ENCODE results near the gene SLC25A12. TPM values are rescaled to one million over a fixed set of nuclear protein-coding genes. Genes with fewer than 3 reads are reported as not detected.

The SLC25A12 gene
- total RNA-seq, 3 donors from 2014 or later, result 22.5 to 27.6 (median 26.3) TPM

DNA sequence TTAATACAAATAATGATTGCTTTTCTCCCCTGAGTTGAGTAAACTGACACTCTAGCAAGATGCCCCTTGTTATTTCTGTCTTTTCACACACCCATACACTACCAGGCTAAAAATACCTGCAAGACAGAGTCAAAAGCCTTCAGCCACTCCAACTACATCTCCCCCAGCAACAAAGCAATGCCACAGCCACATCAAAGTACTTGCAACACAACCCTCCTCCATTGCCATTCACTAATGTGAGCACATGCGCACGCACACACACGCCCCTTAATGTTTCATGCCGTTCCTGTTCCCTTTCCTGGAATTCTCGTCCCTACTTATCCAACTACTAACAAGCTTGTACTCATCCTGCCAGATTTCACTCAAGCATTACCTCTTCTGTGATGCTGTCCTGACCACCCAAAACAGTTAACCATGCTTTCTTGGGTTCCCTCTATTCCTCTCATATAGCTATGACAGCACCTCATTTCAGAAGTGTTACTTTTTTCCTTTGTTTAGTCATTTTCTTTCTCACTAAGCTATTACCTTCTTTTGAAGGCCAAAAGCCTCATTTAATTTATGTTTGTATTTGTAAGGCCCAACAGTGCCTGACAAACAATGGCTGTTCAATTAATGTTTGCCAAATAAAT lies 29.6 kb downstream of the SLC25A12 start:
- Mint-ChIP-seq H3K27me3 (ENCODE audit: low read depth) (no peaks in the 10 kb centered on the region), H3K4me1 (ENCODE audit: low read depth) (peaks cover 4% of the 10 kb centered on the region), H3K9me3 (no peaks in the 10 kb centered on the region), H3K36me3 (ENCODE audit: insufficient read depth) (peaks cover 9% of the 10 kb centered on the region), H3K4me3 (no peak overlapping the region)
- DNase-seq, result no peak
- peak in 1 of 2 donors; percentile 41 for ATAC-seq

DNA sequence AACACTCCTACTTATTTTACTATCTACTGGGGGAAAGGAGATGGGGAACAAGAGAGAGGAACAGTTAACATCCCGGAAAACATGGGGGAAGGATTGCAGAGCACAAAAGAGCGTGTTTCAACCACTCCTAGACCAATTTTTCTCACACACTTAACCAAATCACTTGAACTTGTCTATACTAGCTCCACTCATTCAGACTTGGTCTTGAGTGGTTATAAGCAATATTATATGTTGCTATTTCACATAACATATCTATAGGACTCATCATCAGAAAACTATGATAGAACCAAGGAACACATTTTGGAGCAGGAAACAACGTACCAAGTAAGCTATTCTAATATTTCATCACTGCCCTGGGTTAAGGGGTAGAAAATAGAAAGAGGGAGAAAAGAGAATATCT lies 31.5 kb downstream of the SLC25A12 start:
- peaks cover 4% of the 10 kb centered on the region for H3K4me1 Mint-ChIP-seq (ENCODE audit: low read depth)

DNA sequence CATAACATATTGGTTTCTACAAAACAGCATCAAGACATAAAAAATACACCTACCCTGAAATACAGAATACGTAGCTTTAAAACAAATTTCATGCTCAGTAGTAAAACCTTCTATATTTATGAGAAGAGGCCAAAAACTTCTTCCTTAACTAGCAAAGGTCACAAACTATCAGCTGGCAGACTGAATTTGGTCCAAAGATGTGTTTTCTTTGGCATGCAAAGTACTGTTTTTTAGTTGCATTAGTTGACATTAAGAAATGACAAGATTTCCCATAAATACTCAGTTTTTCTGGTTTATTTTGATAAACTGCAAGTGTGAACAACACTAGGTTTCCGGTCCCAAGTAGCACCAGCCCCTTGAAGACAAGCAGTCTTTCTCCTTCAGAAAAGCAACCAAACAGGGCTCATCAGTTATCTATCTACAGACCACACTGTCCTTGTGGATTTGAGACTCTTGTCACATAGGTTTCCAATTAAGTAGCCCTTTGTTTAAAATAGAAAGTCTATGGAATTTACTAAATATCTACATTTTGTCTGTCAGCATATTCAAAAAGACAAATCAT lies 35.6 kb downstream of the SLC25A12 start:
- DNase-seq (no peak), ATAC-seq (no peak)
- no peaks in the 10 kb centered on the region for H3K27me3 Mint-ChIP-seq (ENCODE audit: low read depth)
- H3K4me3 Mint-ChIP-seq, result no peak overlapping the region
- H3K4me1 Mint-ChIP-seq (ENCODE audit: low read depth), result no peaks in the 10 kb centered on the region
- no peaks in the 10 kb centered on the region for H3K9me3 Mint-ChIP-seq
- peaks cover 25% of the 10 kb centered on the region for H3K36me3 Mint-ChIP-seq (ENCODE audit: insufficient read depth)

More for the DNA sequence above, 31.5 kb downstream of the SLC25A12 start:
- H3K36me3 Mint-ChIP-seq (ENCODE audit: insufficient read depth), result peaks cover 10% of the 10 kb centered on the region
- no peaks in the 10 kb centered on the region for H3K27me3 Mint-ChIP-seq (ENCODE audit: low read depth)
- ATAC-seq (no peak), DNase-seq (no peak)
- no peaks in the 10 kb centered on the region for H3K9me3 Mint-ChIP-seq
- no peak overlapping the region for H3K4me3 Mint-ChIP-seq

DNA sequence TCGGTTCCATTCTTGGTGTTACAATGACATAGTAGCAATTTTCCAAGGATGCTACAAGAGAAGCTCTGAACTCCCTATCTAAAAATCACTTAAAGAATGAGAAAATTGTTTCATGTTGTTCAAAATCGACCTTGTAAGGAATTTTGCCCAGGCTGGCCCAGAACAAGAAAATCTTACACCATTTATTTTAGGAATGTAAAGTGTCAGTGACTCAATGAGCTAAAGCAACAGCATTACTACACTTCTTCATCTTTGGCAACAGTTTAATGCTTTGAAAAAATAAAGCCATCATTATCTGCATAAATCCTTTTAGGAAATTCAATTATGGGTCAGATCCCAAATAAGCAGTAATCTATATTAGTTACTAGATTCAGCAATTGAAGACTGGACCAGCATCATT lies 38.6 kb downstream of the SLC25A12 start:
- DNase-seq (no peak), ATAC-seq (no peak)
- H3K4me3 Mint-ChIP-seq, result no peak overlapping the region
- H3K9me3 Mint-ChIP-seq, result no peaks in the 10 kb centered on the region
- no peaks in the 10 kb centered on the region for H3K27me3 Mint-ChIP-seq (ENCODE audit: low read depth)
- H3K36me3 Mint-ChIP-seq (ENCODE audit: insufficient read depth), result peaks cover 24% of the 10 kb centered on the region
- no peaks in the 10 kb centered on the region for H3K4me1 Mint-ChIP-seq (ENCODE audit: low read depth)

DNA sequence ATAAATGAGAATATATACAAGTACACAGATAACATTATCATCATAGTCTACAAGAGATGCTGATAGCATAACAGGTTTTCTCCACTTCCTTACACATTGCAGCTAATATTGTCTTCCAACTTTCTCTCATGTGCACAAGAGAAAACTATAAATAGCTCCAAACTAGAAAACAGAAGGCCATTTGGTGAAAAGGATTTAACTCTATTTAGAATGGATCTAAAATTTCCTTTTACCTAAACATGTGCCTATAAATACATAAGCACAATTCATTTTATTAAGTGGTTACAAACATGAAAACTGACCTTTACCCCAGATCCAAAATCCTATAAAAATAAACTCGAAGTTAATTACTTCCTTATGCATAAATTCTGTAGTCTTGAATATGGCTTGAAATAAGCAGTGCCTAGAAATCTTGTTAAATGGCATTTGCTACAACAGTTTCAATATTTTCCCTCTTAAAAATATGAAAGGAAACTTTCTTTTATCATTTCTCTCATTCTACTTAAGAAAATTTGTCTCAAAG lies 41.6 kb downstream of the SLC25A12 start:
- Mint-ChIP-seq H3K4me3 (no peak overlapping the region), H3K9me3 (no peaks in the 10 kb centered on the region), H3K36me3 (ENCODE audit: insufficient read depth) (peaks cover 25% of the 10 kb centered on the region), H3K27me3 (ENCODE audit: low read depth) (no peaks in the 10 kb centered on the region), H3K4me1 (ENCODE audit: low read depth) (no peaks in the 10 kb centered on the region)
- ATAC-seq (no peak), DNase-seq (no peak)

DNA sequence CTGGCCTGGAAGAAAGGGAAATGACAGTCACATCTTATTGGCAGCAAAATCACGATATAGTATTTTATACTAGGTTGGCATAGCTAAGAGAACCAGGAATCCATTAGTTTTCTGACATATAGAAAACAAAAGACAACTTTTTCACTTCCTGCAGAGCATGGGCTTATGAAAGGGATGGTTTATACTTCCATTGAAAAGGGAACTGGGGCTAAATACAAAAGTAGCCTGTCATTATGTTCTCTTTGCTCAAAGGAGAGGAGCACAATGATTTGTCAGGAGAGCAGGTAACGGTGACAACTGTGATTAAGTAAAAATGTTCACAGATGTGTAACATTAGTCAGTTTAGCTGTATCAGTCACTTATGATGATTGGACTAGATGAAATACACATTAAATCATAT lies 46.4 kb downstream of the SLC25A12 start:
- H3K36me3 Mint-ChIP-seq (ENCODE audit: insufficient read depth), result peaks cover 9% of the 10 kb centered on the region
- no peak for ATAC-seq
- DNase-seq, result no peak
- no peak overlapping the region for H3K4me3 Mint-ChIP-seq
- H3K27me3 Mint-ChIP-seq (ENCODE audit: low read depth), result no peaks in the 10 kb centered on the region
- H3K9me3 Mint-ChIP-seq, result no peaks in the 10 kb centered on the region
- no peaks in the 10 kb centered on the region for H3K4me1 Mint-ChIP-seq (ENCODE audit: low read depth)

DNA sequence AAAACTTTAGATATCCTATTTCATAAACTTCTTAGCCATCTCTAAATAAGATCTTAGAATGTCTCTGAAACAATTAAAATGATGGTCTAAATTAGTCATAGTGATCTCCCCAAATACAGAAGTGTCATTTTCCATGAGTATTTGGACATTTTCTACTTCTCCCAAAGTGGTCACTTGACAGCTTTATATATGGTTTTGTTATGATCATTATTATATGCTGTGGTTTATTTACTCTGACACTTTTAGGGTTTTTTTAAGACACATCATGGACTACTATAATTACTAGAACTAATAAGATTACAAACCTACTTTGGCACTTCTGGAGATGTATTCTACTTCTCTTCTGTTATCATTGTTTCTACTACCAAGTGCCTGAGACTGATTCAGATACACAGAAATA lies 47.1 kb downstream of the SLC25A12 start:
- no peak overlapping the region for H3K4me3 Mint-ChIP-seq
- peaks cover 6% of the 10 kb centered on the region for H3K36me3 Mint-ChIP-seq (ENCODE audit: insufficient read depth)
- no peaks in the 10 kb centered on the region for H3K27me3 Mint-ChIP-seq (ENCODE audit: low read depth)
- DNase-seq, result no peak
- H3K9me3 Mint-ChIP-seq, result no peaks in the 10 kb centered on the region
- no peak for ATAC-seq
- no peaks in the 10 kb centered on the region for H3K4me1 Mint-ChIP-seq (ENCODE audit: low read depth)

DNA sequence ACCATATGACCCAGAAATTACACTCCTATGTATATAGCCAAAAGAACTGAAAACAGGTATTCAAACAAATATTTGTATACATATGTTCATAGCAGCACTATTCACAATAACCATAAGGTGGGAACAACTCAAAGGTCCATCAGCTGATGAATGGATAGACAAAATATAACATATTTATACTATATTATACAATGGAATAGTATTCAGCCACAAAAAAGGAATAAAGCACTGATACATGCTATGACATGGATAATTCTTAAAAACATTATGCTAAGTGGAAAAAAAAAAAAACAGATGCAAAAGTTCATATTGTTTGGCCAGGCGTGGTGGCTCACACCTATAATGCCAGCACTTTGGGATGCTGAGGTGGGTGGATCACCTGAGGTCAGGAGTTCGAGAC lies 52.0 kb downstream of the SLC25A12 start:
- H3K36me3 Mint-ChIP-seq (ENCODE audit: insufficient read depth), result peaks cover 29% of the 10 kb centered on the region
- no peaks in the 10 kb centered on the region for H3K27me3 Mint-ChIP-seq (ENCODE audit: low read depth)
- ATAC-seq (no peak), DNase-seq (no peak)
- H3K4me1 Mint-ChIP-seq (ENCODE audit: low read depth), result no peaks in the 10 kb centered on the region
- no peaks in the 10 kb centered on the region for H3K9me3 Mint-ChIP-seq
- no peak overlapping the region for H3K4me3 Mint-ChIP-seq

DNA sequence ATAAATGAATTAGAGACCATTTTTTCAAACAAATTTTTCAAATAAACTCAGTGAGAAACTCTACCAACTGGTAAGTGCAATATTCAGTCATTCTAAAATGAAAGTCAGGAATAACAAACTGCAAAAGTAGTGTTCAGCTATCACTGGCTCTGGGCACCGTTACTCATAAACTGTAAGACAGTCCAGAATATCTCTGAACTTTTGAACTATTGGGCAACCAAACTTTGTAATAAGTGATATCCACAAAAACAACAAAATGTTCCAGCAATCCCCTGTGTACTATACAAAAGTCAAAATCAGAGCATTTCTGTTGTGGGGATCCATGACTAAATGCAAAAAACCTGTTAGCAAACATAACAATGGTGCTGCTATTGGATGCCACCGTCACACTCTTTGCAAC lies 56.3 kb downstream of the SLC25A12 start:
- peaks cover 59% of the 10 kb centered on the region for H3K36me3 Mint-ChIP-seq (ENCODE audit: insufficient read depth)
- ATAC-seq, result no peak
- no peak for DNase-seq
- H3K4me1 Mint-ChIP-seq (ENCODE audit: low read depth), result no peaks in the 10 kb centered on the region
- H3K27me3 Mint-ChIP-seq (ENCODE audit: low read depth), result no peaks in the 10 kb centered on the region
- H3K4me3 Mint-ChIP-seq, result no peak overlapping the region
- H3K9me3 Mint-ChIP-seq, result no peaks in the 10 kb centered on the region

DNA sequence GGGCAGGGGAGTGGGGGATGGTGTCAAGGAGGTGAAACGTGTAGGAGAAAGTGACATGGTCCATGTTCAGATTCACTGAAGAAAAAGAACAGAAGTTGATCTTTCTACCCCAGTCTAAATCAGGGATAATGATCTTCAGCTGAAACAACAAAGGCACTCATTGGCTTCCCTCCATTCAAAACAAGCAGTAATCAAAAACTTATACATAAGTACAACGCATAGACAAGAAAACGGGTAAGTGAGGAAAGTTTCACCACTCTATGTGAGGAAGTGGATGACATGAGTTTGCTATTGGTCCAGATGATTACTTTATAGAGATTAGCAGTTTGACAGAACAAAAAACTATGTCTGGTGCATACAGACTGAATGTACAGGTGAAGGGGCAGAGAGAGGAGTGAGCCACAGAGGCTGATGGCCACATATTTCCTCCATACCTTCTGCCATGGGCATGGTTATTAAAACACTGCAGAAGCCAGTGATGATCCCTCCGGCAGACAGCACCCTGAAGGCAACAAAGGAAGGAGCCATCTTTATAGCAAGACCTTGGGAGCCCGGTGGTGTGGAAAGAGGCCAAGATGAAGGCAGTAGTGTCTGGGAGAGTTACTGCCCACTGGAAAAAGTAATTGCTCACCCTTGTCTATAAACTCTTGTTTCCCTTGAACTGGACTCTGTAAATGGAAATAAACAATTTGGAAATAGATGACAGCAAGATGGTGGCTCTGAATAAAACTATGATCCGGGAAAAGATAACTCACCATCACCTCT lies 57.7 kb downstream of the SLC25A12 start:
- H3K4me1 Mint-ChIP-seq (ENCODE audit: low read depth), result no peaks in the 10 kb centered on the region
- DNase-seq (no peak), ATAC-seq (no peak)
- peaks cover 62% of the 10 kb centered on the region for H3K36me3 Mint-ChIP-seq (ENCODE audit: insufficient read depth)
- no peaks in the 10 kb centered on the region for H3K27me3 Mint-ChIP-seq (ENCODE audit: low read depth)
- H3K9me3 Mint-ChIP-seq, result peaks cover 3% of the 10 kb centered on the region
- no peak overlapping the region for H3K4me3 Mint-ChIP-seq

DNA sequence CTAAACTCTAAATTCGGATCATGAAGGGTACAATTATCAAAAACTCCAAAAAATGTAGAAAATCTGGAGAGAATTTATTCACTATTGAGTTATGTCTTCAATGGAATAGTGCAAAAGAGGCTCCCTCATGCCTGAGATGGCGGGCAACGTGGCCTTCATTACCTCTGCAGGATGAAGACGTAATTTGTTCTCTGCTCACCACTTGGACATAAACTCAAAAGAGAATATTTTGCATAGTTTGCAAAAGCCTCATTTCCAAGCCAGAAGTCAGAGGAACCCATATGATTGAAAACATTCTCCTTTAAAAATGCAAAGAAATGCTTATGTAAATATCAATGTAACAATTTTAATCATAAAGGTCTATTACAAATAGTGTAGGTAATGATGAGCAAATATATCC lies 58.7 kb downstream of the SLC25A12 start:
- H3K4me3 Mint-ChIP-seq, result no peak overlapping the region
- H3K36me3 Mint-ChIP-seq (ENCODE audit: insufficient read depth), result peaks cover 65% of the 10 kb centered on the region
- no peaks in the 10 kb centered on the region for H3K27me3 Mint-ChIP-seq (ENCODE audit: low read depth)
- H3K4me1 Mint-ChIP-seq (ENCODE audit: low read depth), result no peaks in the 10 kb centered on the region
- ATAC-seq, result no peak
- H3K9me3 Mint-ChIP-seq, result peaks cover 3% of the 10 kb centered on the region
- DNase-seq, result no peak

DNA sequence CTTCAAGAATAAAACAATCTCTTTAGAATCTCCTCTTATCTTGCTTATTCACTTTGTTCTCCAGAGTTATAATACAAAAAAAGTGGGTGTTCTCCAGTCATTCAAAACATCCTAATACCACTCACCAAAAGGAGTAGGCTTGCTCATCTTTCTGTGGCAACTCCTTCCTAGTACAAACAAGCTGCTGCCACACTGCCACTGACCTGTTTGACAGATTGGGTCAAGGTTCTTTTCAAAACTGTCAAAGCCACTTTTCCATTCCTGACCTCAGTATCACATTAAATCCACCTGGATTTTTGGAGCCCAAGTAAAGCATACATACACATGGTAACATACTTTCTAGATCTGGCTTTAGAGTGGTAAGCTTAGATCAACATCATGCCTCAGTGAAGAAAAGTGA lies 59.8 kb downstream of the SLC25A12 start:
- DNase-seq (no peak), ATAC-seq (no peak)
- Mint-ChIP-seq H3K36me3 (ENCODE audit: insufficient read depth) (peaks cover 65% of the 10 kb centered on the region), H3K4me1 (ENCODE audit: low read depth) (no peaks in the 10 kb centered on the region), H3K4me3 (no peak overlapping the region), H3K9me3 (peaks cover 3% of the 10 kb centered on the region), H3K27me3 (ENCODE audit: low read depth) (no peaks in the 10 kb centered on the region)

DNA sequence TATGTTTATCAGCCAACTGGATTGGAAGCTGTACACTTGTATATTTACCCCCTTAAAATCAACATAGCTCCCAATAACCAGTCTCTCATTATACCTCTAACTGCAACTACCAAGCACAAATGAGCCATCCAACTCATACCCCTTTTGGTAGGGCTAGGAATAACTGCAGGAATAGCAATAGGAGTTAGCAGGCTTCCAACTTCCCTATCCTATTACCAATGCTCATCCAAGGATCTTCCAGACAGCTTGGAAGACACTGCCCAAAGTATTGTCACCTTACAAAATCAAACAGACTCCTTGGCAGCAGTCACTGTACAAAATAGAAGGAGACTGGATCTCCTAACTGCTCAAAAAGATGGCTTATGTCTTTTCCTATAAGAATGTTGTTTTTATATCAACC lies 61.6 kb downstream of the SLC25A12 start:
- Mint-ChIP-seq H3K27me3 (ENCODE audit: low read depth) (no peaks in the 10 kb centered on the region), H3K4me3 (no peak overlapping the region), H3K4me1 (ENCODE audit: low read depth) (no peaks in the 10 kb centered on the region), H3K36me3 (ENCODE audit: insufficient read depth) (peaks cover 63% of the 10 kb centered on the region), H3K9me3 (peaks cover 3% of the 10 kb centered on the region)
- no peak for ATAC-seq
- no peak for DNase-seq

DNA sequence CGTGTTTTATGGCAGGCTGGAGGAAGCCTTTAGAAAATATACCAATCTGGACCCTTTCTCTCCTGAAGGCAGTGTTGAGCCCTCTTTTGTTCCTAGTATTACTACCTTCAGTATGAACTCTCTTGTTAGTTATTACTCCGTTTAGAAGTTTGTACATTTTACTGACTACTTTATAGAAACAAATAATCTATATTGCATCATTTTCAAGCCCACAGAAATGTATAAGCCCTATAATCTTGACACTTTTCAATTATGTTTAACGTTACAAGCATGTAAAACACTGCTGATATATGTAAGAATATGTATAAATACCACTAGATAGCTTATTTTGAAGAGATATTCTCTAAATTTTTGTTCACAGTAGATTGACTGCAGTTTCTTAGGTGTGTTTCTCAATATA lies 64.0 kb downstream of the SLC25A12 start:
- ATAC-seq, result no peak
- no peak overlapping the region for H3K4me3 Mint-ChIP-seq
- DNase-seq, result no peak
- H3K4me1 Mint-ChIP-seq (ENCODE audit: low read depth), result no peaks in the 10 kb centered on the region
- peaks cover 3% of the 10 kb centered on the region for H3K9me3 Mint-ChIP-seq
- no peaks in the 10 kb centered on the region for H3K27me3 Mint-ChIP-seq (ENCODE audit: low read depth)
- H3K36me3 Mint-ChIP-seq (ENCODE audit: insufficient read depth), result peaks cover 57% of the 10 kb centered on the region

DNA sequence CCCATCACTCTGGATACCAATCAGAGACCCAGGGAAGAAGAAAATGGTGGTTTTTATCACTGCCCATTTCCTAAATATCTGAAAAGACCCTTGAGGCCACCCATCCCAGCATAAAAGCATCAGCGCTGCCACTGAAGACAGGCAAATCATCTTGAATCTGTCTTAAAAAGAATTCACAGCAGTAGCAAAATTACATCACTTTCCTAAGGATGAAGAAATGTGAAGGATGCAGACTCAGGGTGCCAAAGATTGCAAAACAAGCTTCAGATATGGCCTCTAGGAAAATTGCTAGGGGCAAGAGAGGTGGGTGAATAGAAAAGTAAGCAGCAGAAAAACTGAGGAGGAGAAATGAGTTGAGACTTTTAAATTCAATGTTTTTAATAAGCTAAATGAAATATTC lies 70.0 kb downstream of the SLC25A12 start:
- no peaks in the 10 kb centered on the region for H3K27me3 Mint-ChIP-seq (ENCODE audit: low read depth)
- peaks cover 31% of the 10 kb centered on the region for H3K36me3 Mint-ChIP-seq (ENCODE audit: insufficient read depth)
- ATAC-seq (no peak), DNase-seq (no peak)
- no peaks in the 10 kb centered on the region for H3K4me1 Mint-ChIP-seq (ENCODE audit: low read depth)
- no peaks in the 10 kb centered on the region for H3K9me3 Mint-ChIP-seq
- no peak overlapping the region for H3K4me3 Mint-ChIP-seq
